Thoracic aorta (tissue), 2 donors: ENCODE data around the gene HOXD1. TPM values are rescaled to one million over a fixed set of nuclear protein-coding genes. Genes with fewer than 3 reads are reported as not detected.

ENCODE experiments used
- ATAC-seq: fragments of 150-250 bp; one replicate; pipeline ENCODE4 v1.8.0; 2017; ENCODE audit warnings: low read depth; ENCODE audit not compliant: insufficient number of reproducible peaks, low FRiP score
- DNase-seq: peaks from one replicate; pipeline ENCODE4 v3.0.0-alpha.2; 2020; ENCODE audit warnings: low spot score
- H3K27ac ChIP-seq, 2 donors: fragments of 200-600 bp; sonication (generic); 1 replicate in 1 of 2; 2 replicates in 1 of 2; pipeline ENCODE4 v1.5.1; 2016; ENCODE audit warnings: mild to moderate bottlenecking in 2 of 2, moderate library complexity in 2 of 2
- H3K27me3 ChIP-seq: fragments of 200-600 bp; sonication (generic); replicated peaks from 2 replicates; pipeline ENCODE4 v1.6.0; 2016; ENCODE audit warnings: mild to moderate bottlenecking; ENCODE audit not compliant: insufficient read depth
- H3K36me3 ChIP-seq: fragments of 200-600 bp; sonication (generic); one replicate; pipeline ENCODE4 v1.5.1; 2016
- H3K4me1 ChIP-seq, 2 donors: fragments of 200-600 bp; sonication (generic); 1 replicate in 1 of 2; 2 replicates in 1 of 2; pipeline versions ENCODE4 v1.5.1 to v1.6.0; 2016; ENCODE audit warnings: low read depth in 2 of 2, mild to moderate bottlenecking in 1 of 2; ENCODE audit not compliant: control insufficient read depth in 1 of 2
- H3K4me3 ChIP-seq: fragments of 200-600 bp; sonication (generic); 2 replicates; pipeline ENCODE4 v1.5.1; 2016; ENCODE audit warnings: mild to moderate bottlenecking
- H3K9me3 ChIP-seq: fragments of 200-600 bp; sonication (generic); 2 replicates; pipeline ENCODE4 v1.5.1; 2016
- total RNA-seq, 2 donors: library from RNA; depleted of rRNA; stranded (reverse); fragments of >200 nt; gene quantifications; one replicate each; pipeline versions ENCODE4 v1.1.0 to v1.2.3, GENCODE V29; 2016
- TF ChIP-seq, protein P1 (sequence below): fragments of 200-600 bp; sonication (generic); IDR thresholded peaks from one replicate; pipeline ENCODE4 v1.5.1; 2019; ENCODE audit warnings: antibody characterized with exemption

The HOXD1 gene
- total RNA-seq, 2 donors from 2014 or later = 0.71 TPM; not detected in 1

DNA sequence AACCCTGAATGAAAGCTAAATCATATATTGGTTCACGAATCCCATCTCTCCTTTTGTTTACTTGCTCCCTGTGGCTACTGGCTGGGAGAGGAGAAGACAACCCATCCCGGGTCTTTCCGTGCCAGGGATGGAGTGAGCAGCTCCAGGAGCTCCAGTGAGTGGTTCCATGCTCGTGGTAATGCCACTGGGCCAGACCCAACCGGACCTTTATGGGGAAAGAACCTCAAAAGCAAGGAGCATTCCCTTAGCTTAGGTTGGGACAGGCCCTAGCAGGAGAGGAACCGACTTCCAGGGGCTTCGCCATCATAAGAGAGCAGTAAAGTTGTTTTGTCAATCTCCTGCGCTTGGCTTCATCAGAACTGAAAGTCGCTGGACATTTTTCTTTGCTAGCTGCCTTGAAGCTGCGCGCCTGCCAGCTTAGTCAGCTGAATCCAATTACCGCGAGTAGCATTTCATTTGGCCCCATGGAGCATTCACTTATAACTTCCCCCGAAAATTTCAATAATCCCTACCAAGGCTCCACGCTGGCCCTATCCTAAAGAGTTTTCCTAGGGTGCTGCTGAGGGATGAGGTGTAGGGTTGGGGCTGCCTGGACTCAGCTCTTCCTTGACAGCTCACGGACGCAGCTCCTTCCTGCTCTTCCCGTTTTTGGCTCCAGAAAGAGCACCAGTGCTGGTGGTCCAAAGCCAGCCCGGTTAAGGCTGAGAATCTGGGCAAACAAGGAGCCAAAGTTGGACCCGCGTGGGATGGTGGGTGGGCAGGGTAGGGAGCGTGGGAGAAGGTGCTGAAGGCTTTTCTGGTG lies 26.4 kb upstream of the HOXD1 start:
- Histone ChIP-seq H3K4me3 (peak overlapping the region; percentile 26), H3K4me1 (peaks cover 3 to 30% of the 10 kb centered on the region in 2 donors), H3K9me3 (no peaks in the 10 kb centered on the region), H3K27ac (no peak overlapping the region), H3K27me3 (no peaks in the 10 kb centered on the region), H3K36me3 (no peaks in the 10 kb centered on the region)
- ATAC-seq = no peak
- DNase-seq = no peak
- TF ChIP-seq, protein P1, sequence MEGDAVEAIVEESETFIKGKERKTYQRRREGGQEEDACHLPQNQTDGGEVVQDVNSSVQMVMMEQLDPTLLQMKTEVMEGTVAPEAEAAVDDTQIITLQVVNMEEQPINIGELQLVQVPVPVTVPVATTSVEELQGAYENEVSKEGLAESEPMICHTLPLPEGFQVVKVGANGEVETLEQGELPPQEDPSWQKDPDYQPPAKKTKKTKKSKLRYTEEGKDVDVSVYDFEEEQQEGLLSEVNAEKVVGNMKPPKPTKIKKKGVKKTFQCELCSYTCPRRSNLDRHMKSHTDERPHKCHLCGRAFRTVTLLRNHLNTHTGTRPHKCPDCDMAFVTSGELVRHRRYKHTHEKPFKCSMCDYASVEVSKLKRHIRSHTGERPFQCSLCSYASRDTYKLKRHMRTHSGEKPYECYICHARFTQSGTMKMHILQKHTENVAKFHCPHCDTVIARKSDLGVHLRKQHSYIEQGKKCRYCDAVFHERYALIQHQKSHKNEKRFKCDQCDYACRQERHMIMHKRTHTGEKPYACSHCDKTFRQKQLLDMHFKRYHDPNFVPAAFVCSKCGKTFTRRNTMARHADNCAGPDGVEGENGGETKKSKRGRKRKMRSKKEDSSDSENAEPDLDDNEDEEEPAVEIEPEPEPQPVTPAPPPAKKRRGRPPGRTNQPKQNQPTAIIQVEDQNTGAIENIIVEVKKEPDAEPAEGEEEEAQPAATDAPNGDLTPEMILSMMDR = no peak

DNA sequence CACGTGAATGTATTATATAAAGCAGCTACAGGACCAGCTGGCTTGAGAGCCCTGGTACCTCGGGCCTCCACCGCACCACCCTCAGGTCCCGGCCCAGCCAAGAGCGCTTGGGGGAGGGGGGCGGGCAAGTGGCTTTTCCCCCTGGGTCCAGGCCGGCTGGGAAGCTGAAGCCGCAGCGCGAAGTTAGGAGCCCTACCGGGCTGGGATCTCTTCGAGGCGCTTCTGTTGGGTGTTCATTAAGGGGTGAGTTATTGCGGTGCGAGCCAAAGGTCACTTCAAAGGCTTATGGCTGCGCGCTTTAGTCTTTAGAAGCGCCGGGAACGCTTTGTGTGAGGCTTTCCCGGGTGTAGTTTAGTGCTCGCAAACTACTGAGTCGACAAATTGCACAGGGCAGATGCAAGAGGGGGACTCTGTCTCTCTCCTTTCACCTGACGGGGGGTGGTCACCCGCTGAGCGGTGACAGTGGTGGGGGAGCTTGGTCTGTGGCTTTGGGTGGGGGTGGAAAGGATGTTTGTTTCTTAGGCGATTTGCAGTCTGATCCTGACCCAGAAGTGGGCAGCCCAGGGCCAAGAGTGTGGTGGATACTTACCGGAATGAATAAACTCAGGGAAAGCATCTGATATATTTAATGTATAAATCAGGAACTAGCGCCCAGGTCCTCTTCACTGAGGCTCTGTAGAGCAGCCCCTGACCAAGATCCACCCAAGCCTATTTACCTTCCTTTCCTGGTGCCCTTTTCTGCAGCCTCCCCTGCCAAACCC lies 25.4 kb upstream of the HOXD1 start:
- no peak for DNase-seq
- Histone ChIP-seq H3K27ac (no peak overlapping the region), H3K4me1 (peaks cover 3 to 30% of the 10 kb centered on the region in 2 donors), H3K36me3 (no peaks in the 10 kb centered on the region), H3K4me3 (no peak overlapping the region), H3K27me3 (no peaks in the 10 kb centered on the region), H3K9me3 (no peaks in the 10 kb centered on the region)
- no peak for ATAC-seq
- TF ChIP-seq, protein P1 = no peak

DNA sequence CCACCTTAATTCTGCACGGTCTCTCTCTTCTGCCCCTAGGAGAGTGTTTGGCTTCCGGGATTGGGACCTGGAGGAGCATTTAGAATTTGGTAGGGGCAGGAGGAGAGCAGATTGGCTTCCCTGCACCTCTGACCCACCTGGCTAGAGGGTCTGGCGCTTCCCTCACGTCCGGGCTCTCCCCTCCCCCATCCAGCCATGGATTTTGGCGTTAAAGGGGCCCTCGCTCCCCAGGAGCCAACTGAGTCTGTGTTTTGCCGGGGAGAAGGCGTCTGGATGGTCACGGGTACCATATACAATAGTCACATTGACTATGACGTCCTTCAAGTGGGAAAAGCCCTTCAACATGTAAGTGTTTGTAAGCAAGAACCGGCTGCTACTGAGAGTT lies 24.8 kb upstream of the HOXD1 start:
- peaks cover 3 to 30% of the 10 kb centered on the region in 2 donors for H3K4me1 ChIP-seq
- TF ChIP-seq, protein P1 = no peak
- no peaks in the 10 kb centered on the region for H3K9me3 ChIP-seq
- no peaks in the 10 kb centered on the region for H3K36me3 ChIP-seq
- H3K27me3 ChIP-seq = no peaks in the 10 kb centered on the region
- no peak overlapping the region for H3K27ac ChIP-seq
- DNase-seq (no peak), ATAC-seq (no peak)
- no peak overlapping the region for H3K4me3 ChIP-seq

DNA sequence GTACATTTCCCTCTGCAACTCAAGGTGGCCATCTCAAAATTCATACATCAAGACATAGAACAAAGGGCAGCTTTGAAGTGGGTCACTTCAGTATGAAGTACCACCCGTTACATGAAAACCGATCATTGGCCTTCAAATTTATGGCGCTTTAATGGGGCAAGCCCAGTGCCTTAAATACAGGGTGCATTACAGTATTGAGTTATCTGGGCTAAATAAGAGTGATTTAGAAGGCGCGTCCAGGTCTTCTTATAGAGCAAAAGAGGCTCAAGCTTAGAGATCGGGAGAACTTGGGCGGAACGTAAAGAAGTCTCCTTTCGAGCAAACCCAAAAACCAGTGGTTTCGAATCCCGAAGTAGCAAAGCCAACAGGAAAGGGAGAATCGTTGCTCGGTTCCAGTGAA lies 24.3 kb upstream of the HOXD1 start:
- Histone ChIP-seq H3K27ac (no peak overlapping the region), H3K4me1 (peaks cover 3 to 30% of the 10 kb centered on the region in 2 donors), H3K9me3 (no peaks in the 10 kb centered on the region), H3K27me3 (no peaks in the 10 kb centered on the region), H3K36me3 (no peaks in the 10 kb centered on the region), H3K4me3 (no peak overlapping the region)
- DNase-seq (no peak), ATAC-seq (no peak)
- TF ChIP-seq, protein P1 = no peak

DNA sequence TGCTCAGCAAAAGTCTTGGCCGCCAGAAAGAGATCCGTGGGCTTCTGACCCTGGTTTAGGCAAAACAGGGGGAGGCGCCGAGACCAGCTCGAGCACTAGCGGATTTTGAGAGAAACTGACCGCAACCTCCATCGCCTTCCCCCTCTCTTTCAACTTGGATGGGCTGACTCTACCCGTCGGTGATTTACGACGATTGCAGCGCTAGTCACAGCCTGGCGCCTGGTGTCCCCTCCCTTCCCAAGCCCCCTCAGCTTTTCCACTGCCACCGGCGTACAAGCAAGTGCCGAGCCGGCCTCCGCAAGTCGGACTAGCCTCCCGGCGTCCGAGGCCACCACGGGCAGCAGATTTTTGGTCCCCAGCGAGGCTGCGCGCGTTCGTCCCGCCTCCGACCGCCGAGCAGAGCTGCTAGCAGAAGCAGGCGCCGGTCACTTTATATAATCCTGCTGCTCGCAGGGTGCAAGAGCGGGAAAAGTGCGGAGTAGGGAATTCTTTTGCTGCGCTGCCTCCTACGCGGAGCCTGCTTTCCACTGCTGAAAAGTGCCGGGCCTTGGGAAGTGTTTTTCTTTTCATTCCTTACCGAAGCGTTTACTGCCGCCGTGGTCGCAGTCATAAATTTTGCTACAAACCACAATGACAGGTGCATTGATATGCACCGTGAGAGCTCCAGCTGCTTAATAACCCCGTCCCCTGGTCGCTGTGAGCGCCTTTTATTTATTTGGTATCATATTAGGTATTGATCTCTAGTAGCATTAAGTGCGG lies 23.7 kb upstream of the HOXD1 start:
- H3K27me3 ChIP-seq = no peaks in the 10 kb centered on the region
- H3K4me3 ChIP-seq = no peak overlapping the region
- no peak for ATAC-seq

More for the DNA sequence above, 23.7 kb upstream of the HOXD1 start:
- TF ChIP-seq, protein P1 = no peak
- Histone ChIP-seq H3K27ac (no peak overlapping the region), H3K4me1 (peaks cover 0 to 24% of the 10 kb centered on the region in 2 donors), H3K9me3 (no peaks in the 10 kb centered on the region), H3K36me3 (no peaks in the 10 kb centered on the region)
- no peak for DNase-seq
